ENCODE results near the gene PRADC1.

Gene PRADC1

DNA sequence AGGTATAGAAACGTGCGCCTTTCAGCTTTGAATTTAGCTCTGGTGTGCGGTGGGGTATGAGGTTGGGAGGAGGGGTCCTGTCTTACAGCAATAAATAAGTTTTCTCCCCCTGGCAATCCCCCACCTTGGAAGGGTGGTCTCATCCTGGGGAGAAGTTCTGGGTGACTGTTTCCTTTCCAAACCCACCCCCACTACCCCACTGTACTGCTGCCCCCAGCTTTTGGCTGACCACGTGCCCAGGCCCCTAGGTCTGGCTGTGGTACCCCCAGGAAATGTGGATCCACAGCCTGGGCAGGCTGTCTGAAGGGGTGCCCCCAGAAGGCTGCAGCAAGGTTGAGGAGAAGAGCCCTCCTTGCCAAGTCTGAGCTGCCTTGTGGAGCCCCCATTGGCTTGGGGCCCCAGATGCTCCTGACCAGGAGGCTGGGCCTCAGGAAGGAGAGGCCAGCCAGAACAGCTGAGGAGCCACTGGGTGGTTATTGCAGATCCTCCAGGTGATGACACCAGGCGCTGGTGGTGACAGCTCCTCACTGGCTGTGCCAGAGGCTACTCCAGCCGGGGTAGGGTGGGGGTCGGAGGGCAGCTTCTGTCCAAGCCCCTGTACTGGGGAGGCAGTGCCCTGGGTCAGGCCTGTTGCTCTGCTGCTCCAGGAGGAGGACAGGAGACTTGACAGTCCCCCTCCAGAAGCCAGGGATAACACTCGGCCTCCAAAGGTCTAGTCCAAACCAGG, 25.3 kb upstream of the PRADC1 start:
- DNase-seq: no peak

DNA sequence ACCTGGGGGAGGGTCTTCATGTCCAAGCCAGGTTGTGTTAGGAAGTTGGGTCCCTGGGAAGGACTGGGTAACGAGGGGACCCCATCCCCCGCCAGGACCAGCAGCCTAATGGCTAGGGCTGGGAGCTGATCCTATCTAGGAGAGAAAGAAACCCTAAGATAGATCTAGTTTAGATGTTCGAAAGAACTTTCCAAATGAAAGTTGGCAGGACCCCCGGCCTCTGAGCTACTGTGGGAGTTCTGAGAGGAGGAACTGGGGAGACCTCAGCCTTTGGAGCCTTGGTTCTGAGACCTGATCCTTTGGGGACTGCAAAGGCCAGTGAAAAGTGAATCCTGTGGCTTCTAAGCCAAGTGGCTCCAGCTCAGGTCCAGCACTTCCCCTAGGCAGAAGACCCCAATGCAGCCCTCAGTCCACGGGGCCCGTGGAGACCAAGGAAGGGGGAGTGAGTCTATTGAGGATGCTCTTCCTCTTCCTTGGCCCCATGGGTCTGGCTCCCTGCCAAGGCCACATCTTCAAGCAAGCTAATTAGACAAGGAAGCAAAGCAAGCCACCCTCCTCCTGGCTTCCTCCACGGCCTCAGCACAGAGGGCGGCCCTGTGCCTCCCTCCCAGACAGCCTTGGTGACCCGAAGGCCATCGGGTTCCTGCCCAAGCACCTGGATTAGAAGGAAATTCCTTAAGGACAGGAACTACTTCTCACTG, 24.5 kb upstream of the PRADC1 start:
- no peak for DNase-seq

DNA sequence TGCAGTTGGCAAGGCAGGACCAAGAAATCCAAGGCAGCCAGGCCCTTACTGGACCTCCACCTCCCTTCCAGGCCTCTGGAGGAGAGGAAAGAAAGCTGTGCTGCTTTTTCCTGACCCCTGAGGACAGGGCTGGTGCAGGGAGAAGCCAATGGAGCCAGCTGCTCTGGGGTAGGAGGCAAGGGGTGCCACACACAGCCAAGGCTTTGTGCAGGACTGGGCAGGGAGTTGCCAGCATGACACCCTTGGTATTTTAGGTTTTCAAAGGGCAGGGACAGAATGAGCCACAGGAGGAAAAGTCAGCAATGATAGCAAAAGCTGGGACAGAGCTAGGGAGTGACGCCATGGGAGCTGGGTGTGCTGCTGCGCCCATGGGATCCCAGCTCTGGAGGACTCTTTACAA, 24.0 kb upstream of the PRADC1 start:
- no peak for DNase-seq

DNA sequence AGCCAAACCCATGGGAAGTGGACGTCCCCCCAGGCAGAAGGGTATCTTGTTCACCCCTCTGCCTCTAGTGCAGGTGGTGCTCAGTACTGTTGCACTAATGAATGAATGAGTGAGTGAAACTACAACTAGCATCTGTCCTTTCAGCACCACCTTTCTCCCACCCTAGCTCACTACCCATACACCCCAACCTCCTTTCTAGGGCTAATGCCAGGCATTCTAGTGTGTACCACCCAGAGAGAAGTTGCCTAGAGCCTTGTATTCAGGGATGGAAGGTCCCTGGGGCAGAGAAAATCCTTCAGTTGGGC, 23.5 kb upstream of the PRADC1 start:
- no peak for DNase-seq

DNA sequence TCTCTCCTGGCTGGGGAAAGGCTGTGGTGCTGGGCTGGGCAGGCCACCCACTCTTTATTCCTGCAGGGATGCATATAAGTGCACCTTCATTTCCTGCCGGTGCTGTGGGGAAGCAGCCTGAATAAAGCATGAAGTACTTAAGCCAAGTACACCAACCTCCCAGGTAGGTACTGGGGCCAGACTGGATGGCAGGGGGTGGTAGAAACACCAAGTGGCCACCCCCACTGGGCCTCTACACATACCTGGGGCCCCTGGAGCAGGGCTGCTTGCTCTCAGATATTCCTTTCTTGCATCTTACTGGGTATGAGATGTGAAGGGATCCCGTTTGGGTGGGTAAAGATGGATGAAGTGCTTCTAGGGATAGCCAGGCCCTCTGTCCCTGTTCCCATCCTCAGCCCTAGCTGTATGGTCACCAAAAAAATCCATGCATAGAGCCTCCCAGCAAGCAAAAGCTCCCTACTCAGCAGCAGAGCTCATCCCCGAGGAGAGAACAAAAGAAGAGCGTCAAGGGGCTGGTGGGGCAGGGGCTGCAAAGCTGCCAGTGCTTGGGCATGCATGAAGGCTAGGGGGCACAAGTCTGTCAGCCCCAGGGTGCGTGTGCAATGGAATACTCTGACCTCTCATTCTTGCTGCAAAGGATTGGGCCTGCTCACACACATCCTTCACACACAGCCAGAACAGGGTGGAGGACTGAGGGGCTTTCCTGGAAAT, 23.0 kb upstream of the PRADC1 start:
- no peak for DNase-seq

DNA sequence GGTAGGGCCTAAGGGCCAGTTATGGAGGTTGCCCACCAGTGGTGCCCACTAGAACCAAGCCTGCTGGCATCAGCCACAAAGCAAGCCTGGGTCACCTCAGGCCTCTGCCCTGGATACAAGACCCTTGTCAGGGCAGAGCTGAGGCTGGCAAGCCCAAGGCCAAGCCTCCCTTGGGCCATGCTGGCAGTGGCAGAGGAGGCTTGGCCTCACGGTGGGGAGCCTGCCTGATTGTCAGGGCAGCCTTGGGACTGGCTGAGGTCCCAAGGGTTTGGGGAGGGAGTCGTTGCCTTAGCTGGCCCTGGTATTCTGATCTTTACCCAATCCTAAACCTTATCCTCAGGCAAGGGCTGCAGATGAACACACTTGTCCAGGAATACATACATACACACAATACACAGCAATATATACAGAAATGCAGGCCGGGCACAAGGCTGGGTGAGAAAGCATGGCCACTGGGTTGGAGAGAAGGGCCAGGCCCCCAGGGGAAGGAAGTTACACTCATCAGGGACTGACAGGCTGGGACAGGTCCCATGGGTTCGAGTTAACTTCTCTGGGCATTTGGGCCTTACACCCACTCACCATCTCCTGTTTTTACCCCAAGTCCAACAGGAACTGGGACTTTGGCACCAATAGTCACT, 22.1 kb upstream of the PRADC1 start:
- no peak for DNase-seq

DNA sequence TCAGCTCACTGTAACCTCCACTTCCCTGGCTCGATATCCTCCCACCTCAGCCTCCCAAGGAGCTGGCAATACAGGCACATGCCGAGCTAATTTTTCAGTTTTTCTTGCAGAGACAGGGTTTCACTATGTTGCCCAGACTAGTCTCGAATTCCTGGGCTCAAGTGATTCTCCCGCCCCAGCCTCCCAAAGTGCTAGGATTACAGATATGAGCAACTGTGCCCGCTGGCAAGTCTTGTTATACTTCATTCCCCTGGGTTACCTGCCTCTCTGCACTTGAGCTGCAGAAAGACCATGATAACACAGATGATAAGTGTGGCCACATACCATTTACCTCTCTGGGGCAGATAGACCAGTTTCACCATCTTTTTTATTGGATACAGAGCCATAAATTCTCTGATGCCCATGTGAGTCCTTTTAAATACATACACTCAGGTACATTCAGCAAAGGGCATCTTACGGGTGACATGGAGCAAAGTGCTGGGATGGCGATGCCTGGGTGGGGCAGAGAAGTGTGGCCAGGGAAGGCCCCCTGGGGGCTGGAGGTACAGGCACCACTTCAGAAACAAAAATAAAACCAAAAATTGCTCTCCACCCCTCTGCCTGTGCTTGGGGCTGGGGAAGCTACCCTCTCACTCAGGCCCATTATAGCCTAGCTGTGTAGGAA, 21.4 kb upstream of the PRADC1 start:
- DNase-seq: no peak

DNA sequence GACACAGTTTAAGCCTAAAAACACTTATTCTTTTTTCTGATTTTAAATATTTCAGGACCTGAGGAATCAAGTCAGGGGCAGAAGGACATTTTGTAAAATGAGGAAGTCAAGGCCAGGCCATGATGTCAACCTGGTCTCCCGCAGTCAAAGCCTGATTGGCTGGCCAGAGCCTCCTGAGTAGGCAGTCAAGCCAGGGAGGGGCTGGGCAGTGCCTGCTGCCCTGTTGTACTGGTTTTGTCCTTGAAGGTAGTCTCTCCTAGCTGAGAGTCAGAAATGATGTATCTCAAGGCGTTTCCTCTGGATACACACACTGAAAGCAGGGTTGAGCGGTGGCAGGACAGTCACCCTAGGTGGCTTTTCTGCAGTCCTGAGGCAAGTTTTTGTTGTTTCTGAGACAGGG, 20.9 kb upstream of the PRADC1 start:
- DNase-seq: no peak

DNA sequence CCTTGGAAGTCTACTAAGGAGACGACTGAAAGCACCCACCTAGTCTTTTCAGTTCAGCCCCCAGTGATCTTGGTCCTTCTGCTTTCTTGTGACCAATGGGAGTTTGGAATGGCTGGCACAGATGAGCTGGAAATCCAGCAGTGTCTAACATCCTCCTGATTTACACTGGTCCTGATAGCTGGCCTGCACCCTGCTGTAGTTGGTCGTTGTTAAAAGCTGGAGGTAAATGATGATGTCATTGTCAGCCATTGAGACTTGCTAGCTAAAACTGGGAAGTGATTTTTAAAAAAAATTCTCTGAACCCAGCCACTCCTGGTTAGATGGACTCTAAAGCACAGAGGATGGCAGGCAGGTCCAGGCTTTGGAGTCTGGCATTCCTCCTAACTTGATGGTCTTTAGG, 20.4 kb upstream of the PRADC1 start:
- DNase-seq: no peak

DNA sequence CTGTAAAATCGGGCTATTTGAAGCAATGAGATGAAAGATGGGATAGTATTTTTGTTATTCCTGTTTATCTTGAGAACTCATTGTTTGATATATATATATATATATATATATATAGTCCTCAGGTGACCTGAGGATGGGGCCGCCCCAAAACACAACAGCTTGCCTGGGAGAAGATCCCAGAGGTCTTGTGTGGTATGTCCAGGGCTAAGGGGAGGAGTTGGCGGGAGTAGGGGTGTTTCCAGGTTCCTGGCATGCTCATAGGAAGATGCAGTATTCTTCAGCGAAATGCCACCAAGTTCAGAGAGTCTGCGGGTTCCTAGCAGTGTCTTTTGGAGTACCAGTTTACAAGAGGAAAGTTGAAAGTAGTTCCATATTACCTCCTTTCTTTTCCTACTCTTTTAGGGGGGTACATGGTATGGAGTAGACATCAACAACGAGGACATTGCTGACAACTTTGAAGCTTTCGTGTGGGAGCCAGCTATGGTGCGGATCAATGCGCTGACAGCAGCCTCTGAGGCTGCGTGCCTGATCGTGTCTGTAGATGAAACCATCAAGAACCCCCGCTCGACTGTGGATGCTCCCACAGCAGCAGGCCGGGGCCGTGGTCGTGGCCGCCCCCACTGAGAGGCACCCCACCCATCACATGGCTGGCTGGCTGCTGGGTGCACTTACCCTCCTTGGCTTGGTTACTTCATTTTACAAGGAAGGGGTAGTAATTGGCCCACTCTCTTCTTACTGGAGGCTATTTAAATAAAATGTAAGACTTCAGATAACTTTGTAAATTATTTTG, 19.4 kb upstream of the PRADC1 start:
- DNase-seq: no peak

DNA sequence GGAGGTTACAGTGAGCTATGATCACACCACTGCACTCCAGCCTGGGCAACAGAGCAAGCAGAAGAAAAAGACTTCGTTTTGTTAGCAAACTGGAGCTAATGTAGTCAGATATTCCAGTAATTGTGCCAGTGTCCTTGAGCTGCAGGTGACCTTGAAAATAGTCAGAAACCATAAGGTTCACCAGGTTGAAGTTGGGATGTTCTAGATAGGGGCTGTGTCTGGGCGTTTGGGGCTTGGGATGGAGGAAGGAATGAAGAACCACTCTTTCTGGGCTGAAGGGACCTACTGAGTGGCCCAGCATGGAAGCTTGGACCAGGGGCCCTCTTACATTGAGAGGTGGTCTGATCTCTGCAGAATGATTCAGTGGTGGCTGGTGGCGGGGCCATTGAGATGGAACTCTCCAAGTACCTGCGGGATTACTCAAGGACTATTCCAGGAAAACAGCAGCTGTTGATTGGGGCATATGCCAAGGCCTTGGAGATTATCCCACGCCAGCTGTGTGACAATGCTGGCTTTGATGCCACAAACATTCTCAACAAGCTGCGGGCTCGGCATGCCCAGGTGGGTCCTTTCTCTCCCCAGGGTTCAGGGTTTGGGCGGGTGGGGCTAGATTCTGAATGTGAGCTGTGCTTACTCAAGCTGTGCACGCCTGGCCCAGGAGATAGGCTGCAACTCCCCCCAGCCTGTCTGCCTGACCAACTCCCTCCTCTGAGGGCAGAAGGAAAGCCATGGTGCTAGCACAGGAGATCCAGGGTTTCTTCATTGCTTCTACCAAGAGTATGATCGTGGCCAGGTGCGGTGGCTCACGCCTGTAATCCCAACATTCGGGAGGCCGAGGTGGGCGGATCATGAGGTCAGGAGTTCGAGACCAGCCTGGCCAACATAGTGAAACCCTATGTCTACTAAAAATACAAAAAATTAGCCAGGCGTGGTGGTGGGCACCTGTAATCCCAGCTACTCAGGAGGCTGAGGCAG, 18.1 kb upstream of the PRADC1 start:
- DNase-seq: no peak

DNA sequence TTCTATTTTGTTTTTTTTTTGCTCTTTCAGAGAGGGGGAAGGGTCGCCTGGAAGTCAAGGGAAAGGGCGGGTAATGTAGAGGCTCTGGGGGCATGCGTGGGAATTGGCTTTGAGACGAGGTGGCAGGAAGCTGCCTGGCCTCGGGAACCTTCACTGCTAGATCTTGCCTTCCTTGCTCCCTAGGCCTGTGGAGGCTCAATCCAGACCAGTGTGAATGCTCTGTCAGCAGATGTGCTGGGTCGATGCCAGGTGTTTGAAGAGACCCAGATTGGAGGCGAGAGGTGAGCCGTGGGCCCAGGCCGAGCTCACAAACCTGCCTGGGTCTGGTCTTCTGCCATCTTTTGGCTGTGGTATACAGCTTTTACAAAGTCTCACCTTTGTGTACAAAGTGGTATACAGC, 16.6 kb upstream of the PRADC1 start:
- no peak for DNase-seq

DNA sequence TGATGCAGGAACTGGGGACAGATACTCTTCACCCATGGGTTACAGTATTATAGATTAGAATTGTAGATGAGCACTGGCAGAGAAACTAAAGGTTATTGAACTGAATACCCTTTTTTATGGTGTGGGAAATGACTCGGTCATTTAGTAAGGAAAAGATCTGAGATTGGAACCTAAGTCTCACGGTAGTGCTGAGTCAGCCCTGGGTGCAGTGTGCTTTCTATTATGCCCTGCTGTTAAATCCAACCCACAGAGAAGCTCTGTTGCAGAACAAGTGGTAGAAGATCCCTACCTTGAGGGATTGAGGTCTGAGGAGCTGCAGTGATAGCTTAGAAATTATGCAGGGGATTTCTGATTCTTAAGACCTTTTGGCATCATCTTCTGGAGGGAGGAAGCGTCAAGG, 13.8 kb upstream of the PRADC1 start:
- no peak for DNase-seq

DNA sequence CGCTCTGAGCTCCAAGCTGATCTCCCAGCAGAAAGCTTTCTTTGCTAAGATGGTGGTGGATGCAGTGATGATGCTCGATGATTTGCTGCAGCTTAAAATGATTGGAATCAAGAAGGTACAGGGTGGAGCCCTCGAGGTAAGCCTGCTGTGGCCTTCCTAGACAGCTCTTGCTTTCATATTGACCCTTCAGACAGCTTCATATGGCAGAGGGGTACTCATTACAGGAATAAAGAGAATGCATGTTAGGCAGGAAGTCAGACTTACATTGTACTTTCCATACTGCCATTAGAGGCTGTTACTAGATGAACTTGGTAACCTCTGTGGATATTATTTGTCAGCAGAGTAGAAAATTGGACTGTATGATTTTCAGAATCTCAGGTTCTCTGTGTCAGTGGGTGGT, 11.5 kb upstream of the PRADC1 start:
- DNase-seq: no peak

DNA sequence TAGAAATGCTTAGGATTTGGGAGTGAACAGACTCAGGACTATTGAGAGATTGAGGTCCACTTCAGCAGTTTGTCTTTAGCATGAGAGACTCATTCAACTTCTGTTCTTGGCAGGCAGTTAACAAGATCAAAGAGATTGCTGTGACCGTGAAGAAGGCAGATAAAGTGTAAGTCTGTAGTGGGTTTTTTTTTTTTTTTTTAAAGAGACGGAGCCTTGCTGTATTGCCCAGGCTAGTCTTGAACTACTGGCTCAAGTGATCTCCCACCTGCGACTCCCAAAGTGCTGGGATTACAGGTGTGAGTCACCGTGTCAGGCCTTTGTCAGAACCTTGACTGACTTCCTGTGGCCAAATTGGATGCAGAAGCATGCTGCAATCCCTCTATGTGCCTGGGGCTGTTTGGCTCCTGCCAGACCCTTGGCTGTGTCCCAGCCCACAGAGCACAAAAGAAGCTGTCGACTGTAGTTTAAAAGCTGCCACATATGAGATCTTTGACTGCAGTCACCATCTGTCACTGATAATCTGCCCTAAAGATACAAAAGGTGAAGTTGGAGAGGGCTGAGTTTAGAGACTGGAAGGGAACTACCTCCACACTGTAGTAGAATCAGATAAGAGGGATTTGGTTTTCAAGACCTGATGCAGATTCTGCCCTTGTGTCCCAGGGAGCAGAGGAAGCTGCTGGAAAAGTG, 11.0 kb upstream of the PRADC1 start:
- DNase-seq: no peak

DNA sequence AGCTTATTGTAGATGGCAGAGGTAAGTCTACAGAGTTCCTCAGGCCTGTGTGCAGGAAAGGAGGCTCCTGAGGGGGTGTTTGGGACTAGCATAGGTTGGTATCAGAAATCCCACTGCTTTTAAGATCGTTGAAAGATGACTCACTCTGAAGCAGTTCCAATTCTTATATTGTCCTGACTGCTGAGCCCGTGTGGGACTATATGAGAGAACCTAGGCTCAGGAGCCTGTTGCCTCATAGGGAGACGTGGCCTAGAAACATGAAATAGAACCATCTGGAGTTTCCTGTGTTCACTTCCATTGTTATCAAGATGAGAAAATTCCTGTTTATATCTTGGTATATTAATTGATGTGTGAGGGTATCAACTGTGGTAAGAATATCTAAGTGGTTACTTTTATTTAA, 6.7 kb upstream of the PRADC1 start:
- DNase-seq: no peak

DNA sequence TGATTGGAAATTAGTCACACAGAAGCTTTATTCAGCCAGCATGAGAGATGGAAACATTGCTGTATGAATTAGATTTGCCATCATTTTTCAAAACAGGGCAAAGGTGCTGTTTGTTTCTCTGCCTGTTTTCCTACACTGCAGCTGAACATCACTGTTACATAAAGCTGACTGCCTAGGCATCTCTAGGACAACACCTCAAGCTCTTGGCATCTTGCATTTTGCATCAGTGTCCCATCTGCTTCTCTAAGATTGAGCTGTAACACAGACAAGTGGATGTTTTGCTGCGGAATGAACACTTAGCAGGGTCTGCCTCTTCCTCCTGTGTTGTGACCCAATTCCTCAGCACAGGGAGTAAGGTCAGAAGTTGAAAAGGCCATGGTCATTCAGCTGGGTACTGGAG, 5.9 kb upstream of the PRADC1 start:
- DNase-seq: no peak

DNA sequence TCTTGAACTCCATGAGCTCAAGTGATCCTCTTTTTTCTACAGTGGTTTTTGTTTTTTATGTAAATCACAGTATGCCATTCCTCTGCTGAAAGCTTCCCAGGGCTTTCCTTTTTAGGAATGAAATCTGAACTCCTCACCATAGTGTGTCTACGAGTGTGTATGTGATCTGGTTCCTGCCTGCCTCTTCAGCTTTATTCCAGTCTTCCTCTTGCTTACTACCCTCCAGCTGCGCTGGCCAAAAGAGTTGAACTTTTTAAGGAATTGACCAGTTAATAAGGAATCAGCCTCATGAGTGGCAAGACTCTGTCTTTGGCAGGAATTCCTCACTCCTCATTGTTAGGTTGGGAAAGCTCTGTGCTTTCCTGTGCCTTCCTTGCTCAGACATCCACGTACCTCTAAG, 5.1 kb upstream of the PRADC1 start:
- DNase-seq: no peak

DNA sequence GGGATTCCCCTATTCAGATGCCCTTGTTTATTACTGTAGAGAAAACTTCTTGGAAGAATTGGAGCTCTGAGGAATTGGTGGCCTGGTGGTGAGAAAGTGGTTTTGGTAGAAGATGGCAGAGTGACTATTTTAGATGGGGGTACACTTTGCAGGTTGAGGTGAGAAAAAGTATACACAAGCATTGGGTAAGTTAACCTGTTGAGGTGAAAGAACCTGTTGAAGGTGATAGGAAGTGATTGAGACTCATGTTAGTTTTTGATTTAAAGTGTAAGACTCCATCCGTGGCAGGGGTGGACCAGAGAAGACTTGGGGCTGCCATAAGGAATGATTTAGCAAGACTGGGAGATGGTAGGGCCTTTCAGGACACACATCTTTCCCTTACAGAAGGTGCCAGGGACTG, 4.1 kb upstream of the PRADC1 start:
- no peak for DNase-seq

DNA sequence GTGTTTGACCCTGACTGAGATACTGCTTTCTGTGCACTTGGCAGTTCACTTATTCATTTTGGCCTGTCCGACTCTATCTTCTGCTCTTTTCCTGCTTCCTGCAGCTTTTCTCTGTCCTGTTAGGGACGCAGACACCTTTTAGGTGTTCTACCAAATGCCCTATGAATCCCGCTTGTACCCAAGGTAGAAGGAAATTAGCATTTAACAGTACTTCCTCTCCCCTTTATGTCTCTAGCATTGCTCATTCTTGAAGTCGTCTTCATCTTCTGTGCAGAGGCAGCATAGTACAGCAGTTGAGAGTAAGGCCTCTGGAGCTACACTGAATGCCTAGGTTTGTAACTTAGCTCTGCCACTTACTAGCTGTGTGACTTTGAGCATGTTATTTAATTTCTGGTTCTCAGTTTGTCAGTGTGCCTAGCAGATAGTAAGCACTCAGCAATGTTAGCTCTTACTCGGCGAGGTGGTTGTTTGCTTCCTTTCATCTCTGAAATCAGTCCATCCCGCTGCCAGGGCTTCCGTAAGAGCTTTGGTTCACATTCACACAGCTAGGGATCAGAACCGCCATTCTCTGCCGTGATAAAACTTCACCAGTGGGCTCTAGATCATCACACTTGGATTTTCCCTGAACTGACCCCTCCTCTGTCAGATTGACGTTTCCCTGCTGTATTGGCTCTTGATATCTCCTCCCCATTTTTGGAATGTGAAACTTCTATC, 2.4 kb upstream of the PRADC1 start:
- no peak for DNase-seq

Data from KG1 (cell line).